ENCODE data around the gene CTAGE8. TPM values are rescaled to one million over a fixed set of nuclear protein-coding genes. Genes with fewer than 3 reads are reported as not detected.
"Not testable (repeated sequence)": the region's sequence is repeated elsewhere in the genome, so short reads cannot be mapped to it uniquely, and the experiment has no call there.

The CTAGE8 gene
- total and polyA plus RNA-seq, 2 donors (not counting 3 experiments of a cell fraction or from before 2014, with no cell fraction given) = 0.03 to 0.49 TPM

DNA sequence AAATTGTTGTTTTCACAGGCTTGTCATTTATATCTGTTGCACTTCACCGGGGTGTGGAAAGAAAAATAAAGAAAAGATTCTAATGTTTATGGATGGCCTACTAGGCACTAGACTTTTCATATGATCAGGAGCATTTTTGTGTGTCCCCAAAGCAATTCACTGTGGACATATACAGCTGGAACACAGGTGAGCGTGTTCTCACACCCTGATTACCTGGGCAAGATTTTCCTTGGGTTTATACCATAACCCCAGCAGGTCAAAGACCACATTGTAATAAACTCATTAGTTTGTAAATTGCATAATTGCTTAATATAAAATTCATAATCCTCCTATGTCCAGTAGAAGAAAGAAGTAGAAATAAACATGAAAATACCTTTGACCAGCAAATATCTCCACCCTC, 42.1 kb upstream of the CTAGE8 start:
- H3K79me2 ChIP-seq (ENCODE audit: control insufficient read depth, insufficient read depth, low read length); H3K27me3 ChIP-seq (ENCODE audit: control insufficient read depth in 2 of 2, insufficient read depth in 2 of 2, low read length in 2 of 2); intact Hi-C loops (cut with micrococcal nuclease); POLR2A ChIA-PET; H4K20me1 ChIP-seq (replicated peaks; ENCODE audit: control insufficient read depth, extremely low read depth, insufficient read depth, low read length); H3K4me2 ChIP-seq (ENCODE audit: insufficient read depth, low read length); CTCF ChIA-PET; H3K4me1 ChIP-seq (ENCODE audit: control insufficient read depth, extremely low read depth, insufficient read depth, low read length); H2AFZ ChIP-seq (ENCODE audit: low read depth, low read length); H3K9me3 ChIP-seq (replicated peaks; ENCODE audit: control insufficient read depth, insufficient read depth, low read length); H3K9ac ChIP-seq (replicated peaks; ENCODE audit: extremely low read depth, insufficient read depth, low read length); H3K4me3 ChIP-seq (replicated peaks in 1 of 3; ENCODE audit: insufficient read depth in 1 of 3, low read depth in 1 of 3, low read length in 3 of 3); DNase-seq (ENCODE audit: low read depth, low spot score); H3K27ac ChIP-seq (ENCODE audit: insufficient read depth, low read depth, low read length); BruUV-seq (replicated peaks); H3K36me3 ChIP-seq (ENCODE audit: control insufficient read depth in 2 of 2, extremely low read depth in 1 of 2, insufficient read depth in 2 of 2, low read length in 2 of 2); H3K9me1 ChIP-seq (replicated peaks; ENCODE audit: control insufficient read depth, extremely low read depth, insufficient read depth, low read length); FAIRE-seq; dilution Hi-C loops (cut with MboI; ENCODE audit: extremely low pct_ligation_motif_present, low sequenced_read_pairs): not testable (repeated sequence)

DNA sequence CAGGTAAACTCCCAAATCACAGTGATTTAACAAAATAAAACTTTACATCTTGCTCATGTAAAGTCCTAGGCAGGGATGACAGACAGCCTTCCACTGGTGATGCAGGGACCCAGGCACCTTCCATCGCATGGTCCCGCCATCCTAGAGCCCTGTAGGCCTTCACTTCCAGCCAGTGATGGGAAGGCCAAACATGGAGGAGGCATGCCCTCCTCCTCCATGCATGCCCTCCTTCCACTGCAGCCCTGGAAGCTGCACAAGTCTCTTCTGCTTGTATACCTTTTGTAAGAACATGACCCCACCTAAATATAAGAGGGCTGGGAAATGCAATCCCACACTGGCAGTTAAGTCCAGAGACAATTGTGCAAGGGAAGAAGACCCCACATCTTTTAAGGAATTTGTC, 40.6 kb upstream of the CTAGE8 start:
- H3K36me3 ChIP-seq (ENCODE audit: control insufficient read depth in 2 of 2, extremely low read depth in 1 of 2, insufficient read depth in 2 of 2, low read length in 2 of 2); H3K9ac ChIP-seq (replicated peaks; ENCODE audit: extremely low read depth, insufficient read depth, low read length); H3K27me3 ChIP-seq (ENCODE audit: control insufficient read depth in 2 of 2, insufficient read depth in 2 of 2, low read length in 2 of 2); H3K9me1 ChIP-seq (replicated peaks; ENCODE audit: control insufficient read depth, extremely low read depth, insufficient read depth, low read length); intact Hi-C loops (cut with micrococcal nuclease); H3K27ac ChIP-seq (ENCODE audit: insufficient read depth, low read depth, low read length); H3K4me3 ChIP-seq (replicated peaks in 1 of 3; ENCODE audit: insufficient read depth in 1 of 3, low read depth in 1 of 3, low read length in 3 of 3); H4K20me1 ChIP-seq (replicated peaks; ENCODE audit: control insufficient read depth, extremely low read depth, insufficient read depth, low read length); H2AFZ ChIP-seq (ENCODE audit: low read depth, low read length); DNase-seq (ENCODE audit: low read depth, low spot score); H3K79me2 ChIP-seq (ENCODE audit: control insufficient read depth, insufficient read depth, low read length); POLR2A ChIA-PET; H3K4me2 ChIP-seq (ENCODE audit: insufficient read depth, low read length); CTCF ChIA-PET; H3K4me1 ChIP-seq (ENCODE audit: control insufficient read depth, extremely low read depth, insufficient read depth, low read length); BruUV-seq (replicated peaks); FAIRE-seq; dilution Hi-C loops (cut with MboI; ENCODE audit: extremely low pct_ligation_motif_present, low sequenced_read_pairs); H3K9me3 ChIP-seq (replicated peaks; ENCODE audit: control insufficient read depth, insufficient read depth, low read length): not testable (repeated sequence)

GRCh38 chr7:144305156-144305555, 36.1 kb upstream of the CTAGE8 start:
- BruUV-seq (replicated peaks); H2AFZ ChIP-seq (ENCODE audit: low read depth, low read length); H3K36me3 ChIP-seq (ENCODE audit: control insufficient read depth in 2 of 2, extremely low read depth in 1 of 2, insufficient read depth in 2 of 2, low read length in 2 of 2); POLR2A ChIA-PET; DNase-seq (ENCODE audit: low read depth, low spot score); FAIRE-seq; CTCF ChIA-PET; H3K9me3 ChIP-seq (replicated peaks; ENCODE audit: control insufficient read depth, insufficient read depth, low read length); H3K9ac ChIP-seq (replicated peaks; ENCODE audit: extremely low read depth, insufficient read depth, low read length); H3K4me1 ChIP-seq (ENCODE audit: control insufficient read depth, extremely low read depth, insufficient read depth, low read length); dilution Hi-C loops (cut with MboI; ENCODE audit: extremely low pct_ligation_motif_present, low sequenced_read_pairs); H4K20me1 ChIP-seq (replicated peaks; ENCODE audit: control insufficient read depth, extremely low read depth, insufficient read depth, low read length); intact Hi-C loops (cut with micrococcal nuclease); H3K79me2 ChIP-seq (ENCODE audit: control insufficient read depth, insufficient read depth, low read length); H3K4me2 ChIP-seq (ENCODE audit: insufficient read depth, low read length); H3K27ac ChIP-seq (ENCODE audit: insufficient read depth, low read depth, low read length); H3K9me1 ChIP-seq (replicated peaks; ENCODE audit: control insufficient read depth, extremely low read depth, insufficient read depth, low read length); H3K4me3 ChIP-seq (replicated peaks in 1 of 3; ENCODE audit: insufficient read depth in 1 of 3, low read depth in 1 of 3, low read length in 3 of 3); H3K27me3 ChIP-seq (ENCODE audit: control insufficient read depth in 2 of 2, insufficient read depth in 2 of 2, low read length in 2 of 2): not testable (repeated sequence)

- POLR2A ChIA-PET; H2AFZ ChIP-seq (ENCODE audit: low read depth, low read length); H3K4me3 ChIP-seq (replicated peaks in 1 of 3; ENCODE audit: insufficient read depth in 1 of 3, low read depth in 1 of 3, low read length in 3 of 3); H3K4me1 ChIP-seq (ENCODE audit: control insufficient read depth, extremely low read depth, insufficient read depth, low read length); H3K9me1 ChIP-seq (replicated peaks; ENCODE audit: control insufficient read depth, extremely low read depth, insufficient read depth, low read length); H3K36me3 ChIP-seq (ENCODE audit: control insufficient read depth in 2 of 2, extremely low read depth in 1 of 2, insufficient read depth in 2 of 2, low read length in 2 of 2); DNase-seq (ENCODE audit: low read depth, low spot score); intact Hi-C loops (cut with micrococcal nuclease); FAIRE-seq; H3K4me2 ChIP-seq (ENCODE audit: insufficient read depth, low read length); H4K20me1 ChIP-seq (replicated peaks; ENCODE audit: control insufficient read depth, extremely low read depth, insufficient read depth, low read length); CTCF ChIA-PET; H3K9me3 ChIP-seq (replicated peaks; ENCODE audit: control insufficient read depth, insufficient read depth, low read length); H3K9ac ChIP-seq (replicated peaks; ENCODE audit: extremely low read depth, insufficient read depth, low read length); BruUV-seq (replicated peaks); dilution Hi-C loops (cut with MboI; ENCODE audit: extremely low pct_ligation_motif_present, low sequenced_read_pairs); H3K27ac ChIP-seq (ENCODE audit: insufficient read depth, low read depth, low read length); H3K27me3 ChIP-seq (ENCODE audit: control insufficient read depth in 2 of 2, insufficient read depth in 2 of 2, low read length in 2 of 2); H3K79me2 ChIP-seq (ENCODE audit: control insufficient read depth, insufficient read depth, low read length): not testable (repeated sequence)
Observed at GRCh38 chr7:144303607-144304006, 34.5 kb upstream of the CTAGE8 start.

Measured in endothelial cell of umbilical vein (primary cell).